ENCODE measurements around the gene KLF7.

DNA sequence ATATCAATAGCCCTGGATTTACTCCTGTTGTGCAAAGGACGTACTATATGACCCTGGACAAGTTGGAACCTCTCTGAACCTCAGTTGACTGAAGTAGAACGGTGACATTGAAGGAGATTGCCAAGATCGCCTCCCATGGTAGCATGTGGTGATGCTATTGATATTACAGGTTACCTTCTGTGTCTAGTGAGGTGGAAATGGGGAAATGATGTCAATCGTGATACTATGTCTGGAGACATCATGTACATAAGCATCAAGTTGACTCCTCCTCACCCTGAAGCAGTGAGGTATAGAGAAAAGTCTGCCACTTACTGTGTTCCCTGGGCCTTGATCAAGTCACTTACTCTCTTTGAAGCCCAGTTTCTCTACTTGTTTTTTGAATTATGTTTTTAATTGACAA, 93.9 kb downstream of the KLF7 start:
- TF ChIP-seq, protein P1, sequence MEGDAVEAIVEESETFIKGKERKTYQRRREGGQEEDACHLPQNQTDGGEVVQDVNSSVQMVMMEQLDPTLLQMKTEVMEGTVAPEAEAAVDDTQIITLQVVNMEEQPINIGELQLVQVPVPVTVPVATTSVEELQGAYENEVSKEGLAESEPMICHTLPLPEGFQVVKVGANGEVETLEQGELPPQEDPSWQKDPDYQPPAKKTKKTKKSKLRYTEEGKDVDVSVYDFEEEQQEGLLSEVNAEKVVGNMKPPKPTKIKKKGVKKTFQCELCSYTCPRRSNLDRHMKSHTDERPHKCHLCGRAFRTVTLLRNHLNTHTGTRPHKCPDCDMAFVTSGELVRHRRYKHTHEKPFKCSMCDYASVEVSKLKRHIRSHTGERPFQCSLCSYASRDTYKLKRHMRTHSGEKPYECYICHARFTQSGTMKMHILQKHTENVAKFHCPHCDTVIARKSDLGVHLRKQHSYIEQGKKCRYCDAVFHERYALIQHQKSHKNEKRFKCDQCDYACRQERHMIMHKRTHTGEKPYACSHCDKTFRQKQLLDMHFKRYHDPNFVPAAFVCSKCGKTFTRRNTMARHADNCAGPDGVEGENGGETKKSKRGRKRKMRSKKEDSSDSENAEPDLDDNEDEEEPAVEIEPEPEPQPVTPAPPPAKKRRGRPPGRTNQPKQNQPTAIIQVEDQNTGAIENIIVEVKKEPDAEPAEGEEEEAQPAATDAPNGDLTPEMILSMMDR (IDR thresholded peaks at IDR 0.05): no peak
- TF ChIP-seq EP300 (IDR thresholded peaks at IDR 0.05): no peak
- no peak for TF ChIP-seq POLR2AphosphoS5 (IDR thresholded peaks at IDR 0.05)
